ENCODE data around the gene EBPL.

Gene EBPL

GRCh38 chr13:49638744-49639072 is 52.6 kb downstream of the EBPL start:
- H3K4me3 ChIP-seq (ENCODE audit: low read depth, low read length) = no peak overlapping the region
- H3K36me3 ChIP-seq (ENCODE audit: control insufficient read depth in 2 of 2, insufficient read depth in 1 of 2, low read length in 2 of 2) = no peaks in the 10 kb centered on the region
- POLR2A ChIA-PET = no interaction called here
- CTCF ChIA-PET = interaction anchor here (0.7 kb wide), 1 partner anchor 16 kb away, joined by 3 read pairs; no protein-coding TSS in a partner anchor
- H3K4me1 ChIP-seq (ENCODE audit: control insufficient read depth, insufficient read depth, low read length) = no peaks in the 10 kb centered on the region
- H3K27ac ChIP-seq (ENCODE audit: extremely low read depth, low read depth, low read length) = no peak overlapping the region
- H3K9me3 ChIP-seq (ENCODE audit: control insufficient read depth, insufficient read depth, low read depth, low read length) = no peaks in the 10 kb centered on the region
- TF ChIP-seq ZSCAN16 (tag by site-specific recombination; IDR thresholded peaks at IDR 0.05) = no peak
- TF ChIP-seq ZNF645 (tag by site-specific recombination; IDR thresholded peaks at IDR 0.05) = no peak
- TF ChIP-seq ZNF658 (tag by site-specific recombination; IDR thresholded peaks at IDR 0.05) = no peak
- TF ChIP-seq OVOL3 (tag by site-specific recombination; IDR thresholded peaks at IDR 0.05) = no peak
- no peak for TF ChIP-seq ZNF280C (tag by site-specific recombination; IDR thresholded peaks at IDR 0.05)
- TF ChIP-seq ZNF433 (tag by site-specific recombination; IDR thresholded peaks at IDR 0.05; ENCODE audit: low read depth) = 0 out of 2 replicates have a peak, but pooled peaks have one; percentile 41
- no peak for TF ChIP-seq ZNF768 (tag by site-specific recombination; IDR thresholded peaks at IDR 0.05)
- peak; percentile 49 for TF ChIP-seq ZNF510 (tag by site-specific recombination; IDR thresholded peaks at IDR 0.05; ENCODE audit: insufficient replicate concordance)
- no peak for TF ChIP-seq ZBTB26 (tag by site-specific recombination; optimal IDR thresholded peaks at IDR 0.05)
- peak; percentile 76 for TF ChIP-seq ZNF426 (tag by site-specific recombination; IDR thresholded peaks at IDR 0.05)
- no peak for TF ChIP-seq ZNF174 (tag by site-specific recombination; IDR thresholded peaks at IDR 0.05)
- no peak for TF ChIP-seq ZNF514 (tag by site-specific recombination; IDR thresholded peaks at IDR 0.05)
- no peak for TF ChIP-seq ZNF211 (tag by site-specific recombination; IDR thresholded peaks at IDR 0.05; ENCODE audit: low read depth)
- 0 out of 2 replicates have a peak, but pooled peaks have one; percentile 26 for TF ChIP-seq ZNF140 (tag by site-specific recombination; IDR thresholded peaks at IDR 0.05)
- TF ChIP-seq ZNF266 (tag by site-specific recombination; IDR thresholded peaks at IDR 0.05; ENCODE audit: low read depth) = no peak
- no peak for TF ChIP-seq ZNF785 (tag by site-specific recombination; IDR thresholded peaks at IDR 0.05)
- peak; percentile 40 for TF ChIP-seq ZNF623 (tag by site-specific recombination; IDR thresholded peaks at IDR 0.05)
- TF ChIP-seq KLF10 (tag by site-specific recombination; IDR thresholded peaks at IDR 0.05) = no peak
- 0 out of 2 replicates have a peak, but pooled peaks have one; percentile 28 for TF ChIP-seq ZNF560 (tag by site-specific recombination; IDR thresholded peaks at IDR 0.05; ENCODE audit: borderline replicate concordance)
- peak; percentile 84; the same call in 1 of the 2 replicates for TF ChIP-seq ZNF394 (tag by site-specific recombination; IDR thresholded peaks at IDR 0.05; ENCODE audit: borderline replicate concordance)
- peak; percentile 52 for TF ChIP-seq ZBTB8A (tag by site-specific recombination; IDR thresholded peaks at IDR 0.05)
- TF ChIP-seq ZNF555 (tag by site-specific recombination; conservative IDR thresholded peaks at IDR 0.05) = peak; percentile 48
- TF ChIP-seq ZBTB11 (tag by site-specific recombination; conservative IDR thresholded peaks at IDR 0.05; ENCODE audit: low read depth) = 0 out of 2 replicates have a peak, but pooled peaks have one; percentile 37
- TF ChIP-seq YY2 (tag by site-specific recombination; IDR thresholded peaks at IDR 0.05) = no peak
- peak; percentile 80 for TF ChIP-seq ZNF518A (tag by site-specific recombination; conservative IDR thresholded peaks at IDR 0.05; ENCODE audit: low read depth)
- no peak for TF ChIP-seq ZXDB (tag by site-specific recombination; IDR thresholded peaks at IDR 0.05)
